Measurements from ENCODE around the gene PI4KA.
"Not testable (repeated sequence)": the region's sequence is repeated elsewhere in the genome, so short reads cannot be mapped to it uniquely, and the experiment has no call there.

Gene PI4KA

GRCh38 chr22:20663137-20663828, 195.3 kb downstream of the PI4KA start:
- no peak for DNase-seq (ENCODE audit: low read depth)

GRCh38 chr22:20662524-20663036, 196.0 kb downstream of the PI4KA start:
- not testable (repeated sequence) for DNase-seq (ENCODE audit: low read depth)

- no peak for DNase-seq (ENCODE audit: low read depth)
These were observed 197.1 kb downstream of the PI4KA start for GRCh38 chr22:20661473-20661872.

- DNase-seq (ENCODE audit: low read depth) = no peak
These were observed 198.1 kb downstream of the PI4KA start for GRCh38 chr22:20660441-20661054.

GRCh38 chr22:20659920-20660319, 198.7 kb downstream of the PI4KA start:
- no peak for DNase-seq (ENCODE audit: low read depth)

- DNase-seq (ENCODE audit: low read depth) = no peak
These were observed 199.4 kb downstream of the PI4KA start for GRCh38 chr22:20659258-20659657.

GRCh38 chr22:20658433-20659222, 200.0 kb downstream of the PI4KA start:
- DNase-seq (ENCODE audit: low read depth) = no peak

- no peak for DNase-seq (ENCODE audit: low read depth)
These were observed 200.6 kb downstream of the PI4KA start for GRCh38 chr22:20657963-20658362.
